Karpas-422 (cell line): Measurements from ENCODE around the gene PROX1. TPM values are rescaled to one million over a fixed set of nuclear protein-coding genes. Genes with fewer than 3 reads are reported as not detected.

ENCODE experiments used
- DNase-seq: peaks from one replicate; pipeline ENCODE4 v3.0.0-alpha.2; 2015
- H2AFZ ChIP-seq: fragments of 200-600 bp; sonication (generic); 2 replicates; pipeline ENCODE4 v1.6.1; 2014; ENCODE audit warnings: antibody characterized with exemption, low read length, mixed read lengths
- H3K27ac ChIP-seq: fragments of 200-600 bp; sonication (generic); 2 replicates; pipeline ENCODE4 v1.5.1; 2014; ENCODE audit warnings: mild to moderate bottlenecking, low read length, moderate library complexity
- H3K27me3 ChIP-seq: fragments of 200-600 bp; sonication (generic); 2 replicates; pipeline ENCODE4 v1.6.1; 2014; ENCODE audit warnings: low read length, mixed read lengths
- H3K36me3 ChIP-seq: fragments of 200-600 bp; sonication (generic); 2 replicates; pipeline ENCODE4 v1.6.1; 2014; ENCODE audit warnings: low read length, mixed read lengths; ENCODE audit not compliant: insufficient read depth
- H3K4me1 ChIP-seq: fragments of 200-600 bp; sonication (generic); 2 replicates; pipeline ENCODE4 v1.6.1; 2014; ENCODE audit warnings: mild to moderate bottlenecking, low read length, mixed read lengths
- H3K4me2 ChIP-seq: fragments of 200-600 bp; sonication (generic); 2 replicates; pipeline ENCODE4 v1.6.1; 2014; ENCODE audit warnings: low read length, low read depth, mild to moderate bottlenecking; ENCODE audit not compliant: poor library complexity, severe bottlenecking
- H3K4me3 ChIP-seq: fragments of 200-600 bp; sonication (generic); 2 replicates; pipeline ENCODE4 v1.5.1; 2014; ENCODE audit warnings: mild to moderate bottlenecking, antibody characterized with exemption, low read length, mixed read lengths
- H3K79me2 ChIP-seq: fragments of 200-600 bp; sonication (generic); 2 replicates; pipeline ENCODE4 v1.6.1; 2014; ENCODE audit warnings: mild to moderate bottlenecking, low read length, mixed read lengths
- H3K9ac ChIP-seq: fragments of 200-600 bp; sonication (generic); 2 replicates; pipeline ENCODE4 v1.6.0; 2014; ENCODE audit warnings: low read length
- H3K9me2 ChIP-seq: fragments of 200-600 bp; sonication (generic), shearing (Covaris generic); replicated peaks from 2 replicates; pipeline ENCODE4 v1.6.0; 2014; ENCODE audit warnings: mild to moderate bottlenecking, low read length, moderate library complexity; ENCODE audit not compliant: insufficient read depth
- H3K9me3 ChIP-seq: fragments of 300-700, 200-600 bp; sonication (generic); 2 replicates; pipeline ENCODE4 v1.6.1; 2014; ENCODE audit warnings: low read length, mixed read lengths
- H4K20me1 ChIP-seq: fragments of 200-600 bp; sonication (generic); 2 replicates; pipeline ENCODE4 v1.6.1; 2014; ENCODE audit warnings: mild to moderate bottlenecking, antibody characterized with exemption, low read length, low read depth; ENCODE audit not compliant: insufficient read depth
- total RNA-seq: library from RNA; depleted of rRNA; stranded (reverse); fragments of >200 nt; shearing (Covaris generic); gene quantifications from 2 replicates; pipeline ENCODE4 v1.2.3, GENCODE V29; 2014; ENCODE audit warnings: low replicate concordance

The PROX1 gene
- total RNA-seq, 1 experiment from 2014 or later, result 0.41 TPM

GRCh38 chr1:214017191-214017982 lies 29.6 kb downstream of the PROX1 start:
- Histone ChIP-seq H3K4me3 (no peak overlapping the region), H2AFZ (no peak overlapping the region), H4K20me1 (no peaks in the 10 kb centered on the region), H3K27ac (no peak overlapping the region), H3K4me1 (no peaks in the 10 kb centered on the region), H3K9ac (no peak overlapping the region), H3K9me2 (no peaks in the 10 kb centered on the region), H3K36me3 (no peaks in the 10 kb centered on the region), H3K9me3 (no peaks in the 10 kb centered on the region), H3K27me3 (no peaks in the 10 kb centered on the region), H3K4me2 (no peak overlapping the region), H3K79me2 (no peaks in the 10 kb centered on the region)
- DNase-seq, result no peak

DNA sequence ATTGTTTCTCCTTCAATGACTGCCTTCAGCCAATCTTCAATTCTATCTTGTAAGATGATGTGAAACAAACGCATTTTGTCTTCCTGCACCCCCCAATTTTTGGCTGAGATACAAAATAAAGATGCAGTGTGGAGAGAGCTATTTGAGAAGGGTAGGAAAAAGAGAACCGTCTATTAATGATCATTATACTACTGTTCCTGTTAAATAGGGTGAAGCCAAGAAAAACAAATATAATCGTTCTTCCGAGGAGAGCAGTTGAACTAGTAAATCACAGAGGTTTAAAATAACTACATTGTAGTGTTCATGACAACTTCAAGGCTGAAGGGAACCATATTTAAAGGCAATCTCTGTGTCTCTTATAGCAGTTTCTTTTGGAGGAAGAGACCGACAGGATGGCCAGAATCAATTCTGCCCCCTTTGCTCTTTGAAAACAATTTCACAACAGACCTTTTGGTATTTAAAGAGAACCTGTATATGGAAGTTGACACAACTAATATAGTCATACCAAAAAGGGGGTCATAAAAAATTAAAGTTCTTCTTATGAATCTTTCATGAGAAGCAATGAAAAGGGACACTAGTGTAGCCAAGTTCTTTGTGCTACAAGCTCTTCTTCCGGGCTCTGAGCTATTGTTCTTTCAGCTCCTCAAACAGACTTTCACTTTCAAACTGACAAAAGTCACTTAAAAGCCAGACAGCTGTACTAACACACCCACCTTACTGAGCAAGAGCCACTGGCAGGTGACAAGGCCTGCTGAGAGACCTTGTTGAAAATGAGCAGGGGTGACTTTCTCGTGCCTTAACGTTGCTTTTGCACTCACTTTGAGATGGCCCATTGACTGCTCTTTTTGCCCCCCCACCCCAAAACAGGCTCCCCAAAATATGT lies 30.9 kb downstream of the PROX1 start:
- Histone ChIP-seq H3K27me3 (no peaks in the 10 kb centered on the region), H3K9me2 (no peaks in the 10 kb centered on the region), H3K4me3 (no peak overlapping the region), H3K36me3 (no peaks in the 10 kb centered on the region), H3K9ac (no peak overlapping the region), H3K79me2 (no peaks in the 10 kb centered on the region), H2AFZ (no peak overlapping the region), H3K4me1 (no peaks in the 10 kb centered on the region), H3K9me3 (no peaks in the 10 kb centered on the region), H3K4me2 (no peak overlapping the region), H3K27ac (no peak overlapping the region), H4K20me1 (no peaks in the 10 kb centered on the region)
- DNase-seq, result no peak

DNA sequence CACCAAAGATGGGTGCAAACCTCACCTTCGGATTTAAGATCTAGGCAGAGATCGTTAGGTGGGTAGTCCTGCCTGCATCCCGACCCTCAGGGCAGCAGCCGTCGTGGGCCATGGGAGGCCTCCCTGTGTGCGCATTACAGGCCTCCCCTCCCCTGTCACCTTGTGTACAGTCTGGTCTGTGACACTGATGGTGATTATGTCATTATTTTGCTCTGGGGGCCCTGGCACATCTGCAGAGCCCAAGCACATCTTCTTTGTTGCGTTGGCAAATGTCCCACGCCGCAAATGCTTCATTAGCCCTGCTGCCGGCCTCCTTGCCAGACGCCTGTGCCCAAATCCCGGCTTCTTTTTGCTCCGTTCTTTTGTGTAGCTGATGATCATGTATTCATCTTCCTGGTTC lies 31.7 kb downstream of the PROX1 start:
- no peak overlapping the region for H3K4me2 ChIP-seq

GRCh38 chr1:214021321-214021720 lies 33.5 kb downstream of the PROX1 start:
- no peak for DNase-seq
- Histone ChIP-seq H3K36me3 (no peaks in the 10 kb centered on the region), H3K9ac (no peak overlapping the region), H2AFZ (no peak overlapping the region), H3K9me2 (no peaks in the 10 kb centered on the region), H3K79me2 (no peaks in the 10 kb centered on the region), H3K27me3 (no peaks in the 10 kb centered on the region), H3K9me3 (no peaks in the 10 kb centered on the region), H4K20me1 (no peaks in the 10 kb centered on the region), H3K27ac (no peak overlapping the region), H3K4me3 (no peak overlapping the region), H3K4me2 (no peak overlapping the region), H3K4me1 (no peaks in the 10 kb centered on the region)

More for the DNA sequence above, 31.7 kb downstream of the PROX1 start:
- H4K20me1 ChIP-seq, result no peaks in the 10 kb centered on the region
- H3K79me2 ChIP-seq, result no peaks in the 10 kb centered on the region
- no peak overlapping the region for H3K27ac ChIP-seq
- no peak overlapping the region for H2AFZ ChIP-seq
- no peaks in the 10 kb centered on the region for H3K9me3 ChIP-seq
- H3K36me3 ChIP-seq, result no peaks in the 10 kb centered on the region
- H3K27me3 ChIP-seq, result no peaks in the 10 kb centered on the region
- no peak overlapping the region for H3K9ac ChIP-seq
- no peaks in the 10 kb centered on the region for H3K4me1 ChIP-seq
- no peak for DNase-seq
- H3K4me3 ChIP-seq, result no peak overlapping the region
- H3K9me2 ChIP-seq, result no peaks in the 10 kb centered on the region

GRCh38 chr1:214022229-214022791 lies 34.5 kb downstream of the PROX1 start:
- Histone ChIP-seq H3K27me3 (no peaks in the 10 kb centered on the region), H4K20me1 (no peaks in the 10 kb centered on the region), H2AFZ (no peak overlapping the region), H3K79me2 (no peaks in the 10 kb centered on the region), H3K9ac (no peak overlapping the region), H3K36me3 (no peaks in the 10 kb centered on the region), H3K9me2 (no peaks in the 10 kb centered on the region), H3K4me3 (no peak overlapping the region), H3K27ac (no peak overlapping the region), H3K9me3 (no peaks in the 10 kb centered on the region), H3K4me2 (no peak overlapping the region), H3K4me1 (no peaks in the 10 kb centered on the region)
- DNase-seq, result no peak

DNA sequence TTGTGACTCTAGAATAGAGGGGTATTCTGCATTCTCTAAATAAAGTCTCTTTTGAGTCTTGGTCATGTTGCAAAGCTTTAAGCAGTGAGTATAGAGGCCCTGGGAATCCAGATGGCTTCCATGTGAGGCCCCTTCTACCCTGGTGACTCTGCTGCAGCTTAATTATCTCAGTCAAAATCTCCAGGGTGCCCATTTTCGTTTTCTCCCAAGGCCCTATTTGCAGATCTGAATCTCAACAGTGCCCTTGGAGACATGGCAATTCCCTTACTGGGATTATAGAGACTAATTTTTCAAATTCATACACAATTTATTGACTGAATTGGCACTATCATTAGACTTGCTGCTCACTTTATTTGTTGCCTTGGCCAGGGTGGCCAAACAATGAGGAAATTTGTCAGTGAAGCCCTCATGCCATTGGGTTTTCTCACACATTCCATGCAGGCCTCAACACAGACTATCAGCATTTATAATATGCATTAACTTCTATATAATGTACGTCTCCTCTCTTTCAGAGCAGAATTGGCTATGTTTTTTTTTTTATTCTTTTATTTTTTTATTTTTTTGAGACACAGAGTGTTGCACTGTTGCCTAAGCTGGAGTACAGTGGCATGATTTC lies 35.1 kb downstream of the PROX1 start:
- Histone ChIP-seq H3K79me2 (no peaks in the 10 kb centered on the region), H3K9me3 (no peaks in the 10 kb centered on the region), H4K20me1 (no peaks in the 10 kb centered on the region), H3K4me2 (no peak overlapping the region), H3K4me3 (no peak overlapping the region), H2AFZ (no peak overlapping the region), H3K27ac (no peak overlapping the region), H3K9me2 (no peaks in the 10 kb centered on the region), H3K36me3 (no peaks in the 10 kb centered on the region), H3K4me1 (no peaks in the 10 kb centered on the region), H3K27me3 (no peaks in the 10 kb centered on the region), H3K9ac (no peak overlapping the region)
- no peak for DNase-seq

DNA sequence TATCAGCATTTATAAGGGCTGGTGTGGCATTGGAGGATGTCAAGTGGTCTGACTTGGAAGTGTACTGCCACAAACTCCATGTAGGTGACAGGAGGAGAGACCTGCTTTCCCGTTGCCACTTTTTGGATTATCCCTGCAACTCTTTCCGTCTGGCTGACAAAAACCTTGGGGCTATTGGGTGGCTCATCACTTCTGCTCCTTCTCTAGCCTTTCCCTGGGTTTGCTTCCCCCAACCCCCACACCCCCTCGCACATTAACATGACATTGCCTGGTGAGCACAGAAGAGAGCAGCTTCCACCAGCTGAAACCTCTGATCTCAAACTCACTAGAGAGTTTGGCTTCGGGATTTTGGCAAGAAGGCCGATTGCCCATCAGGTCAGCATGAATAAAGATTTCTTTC lies 39.2 kb downstream of the PROX1 start:
- Histone ChIP-seq H3K36me3 (no peaks in the 10 kb centered on the region), H3K27me3 (no peaks in the 10 kb centered on the region), H2AFZ (no peak overlapping the region), H3K9me3 (no peaks in the 10 kb centered on the region), H3K79me2 (no peaks in the 10 kb centered on the region), H3K27ac (no peak overlapping the region), H3K4me2 (no peak overlapping the region), H3K9me2 (no peaks in the 10 kb centered on the region), H3K9ac (no peak overlapping the region), H3K4me3 (no peak overlapping the region), H4K20me1 (no peaks in the 10 kb centered on the region), H3K4me1 (no peaks in the 10 kb centered on the region)
- no peak for DNase-seq

DNA sequence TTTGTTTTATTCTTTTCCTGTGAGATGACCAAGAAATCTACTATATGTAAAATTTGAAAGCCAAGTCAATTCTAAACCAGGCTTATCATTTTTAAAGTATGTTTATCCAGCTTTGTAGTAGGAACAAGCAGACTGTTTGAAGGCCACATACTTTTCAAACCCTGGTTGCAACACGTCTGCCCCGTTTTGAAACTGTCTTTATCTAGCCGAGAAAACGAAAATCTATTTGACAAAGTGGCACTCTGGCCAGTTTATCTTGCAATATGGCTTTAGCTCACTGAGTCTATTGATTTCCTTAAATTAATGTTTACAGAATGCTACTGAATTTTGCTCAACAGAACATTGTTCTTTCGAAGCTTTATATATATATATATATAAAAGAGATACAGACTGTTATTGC lies 39.7 kb downstream of the PROX1 start:
- no peak for DNase-seq
- Histone ChIP-seq H4K20me1 (no peaks in the 10 kb centered on the region), H2AFZ (no peak overlapping the region), H3K4me3 (no peak overlapping the region), H3K36me3 (no peaks in the 10 kb centered on the region), H3K4me1 (no peaks in the 10 kb centered on the region), H3K9me2 (no peaks in the 10 kb centered on the region), H3K27ac (no peak overlapping the region), H3K9ac (no peak overlapping the region), H3K9me3 (no peaks in the 10 kb centered on the region), H3K79me2 (no peaks in the 10 kb centered on the region), H3K27me3 (no peaks in the 10 kb centered on the region), H3K4me2 (no peak overlapping the region)
